ENCODE results near the gene FAM53B.

- TF ChIP-seq, protein P1, sequence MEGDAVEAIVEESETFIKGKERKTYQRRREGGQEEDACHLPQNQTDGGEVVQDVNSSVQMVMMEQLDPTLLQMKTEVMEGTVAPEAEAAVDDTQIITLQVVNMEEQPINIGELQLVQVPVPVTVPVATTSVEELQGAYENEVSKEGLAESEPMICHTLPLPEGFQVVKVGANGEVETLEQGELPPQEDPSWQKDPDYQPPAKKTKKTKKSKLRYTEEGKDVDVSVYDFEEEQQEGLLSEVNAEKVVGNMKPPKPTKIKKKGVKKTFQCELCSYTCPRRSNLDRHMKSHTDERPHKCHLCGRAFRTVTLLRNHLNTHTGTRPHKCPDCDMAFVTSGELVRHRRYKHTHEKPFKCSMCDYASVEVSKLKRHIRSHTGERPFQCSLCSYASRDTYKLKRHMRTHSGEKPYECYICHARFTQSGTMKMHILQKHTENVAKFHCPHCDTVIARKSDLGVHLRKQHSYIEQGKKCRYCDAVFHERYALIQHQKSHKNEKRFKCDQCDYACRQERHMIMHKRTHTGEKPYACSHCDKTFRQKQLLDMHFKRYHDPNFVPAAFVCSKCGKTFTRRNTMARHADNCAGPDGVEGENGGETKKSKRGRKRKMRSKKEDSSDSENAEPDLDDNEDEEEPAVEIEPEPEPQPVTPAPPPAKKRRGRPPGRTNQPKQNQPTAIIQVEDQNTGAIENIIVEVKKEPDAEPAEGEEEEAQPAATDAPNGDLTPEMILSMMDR (conservative IDR thresholded peaks at IDR 0.05; ENCODE audit: low read length), result no peak
- TF ChIP-seq EZH2phosphoT487 (IDR thresholded peaks at IDR 0.05; ENCODE audit: borderline replicate concordance, low read depth, low read length), result no peak
Observed at GRCh38 chr10:124693396-124693795, 50.8 kb downstream of the FAM53B start.
